GM12872 (cell line): ENCODE measurements around the gene KCNJ15.

Experiments
- CTCF ChIP-seq: IDR thresholded peaks from 3 replicates; pipeline ENCODE4 v1.5.1; 2011; ENCODE audit warnings: low read depth, mild to moderate bottlenecking, low read length, moderate library complexity; ENCODE audit not compliant: insufficient read depth

The KCNJ15 gene

GRCh38 chr21:38314558-38314957, 57.8 kb downstream of the KCNJ15 start:
- TF ChIP-seq CTCF: no peak

- TF ChIP-seq CTCF: no peak
Observed at GRCh38 chr21:38315122-38315521, 58.3 kb downstream of the KCNJ15 start.

- TF ChIP-seq CTCF: no peak
Observed at GRCh38 chr21:38319781-38320180, 63.0 kb downstream of the KCNJ15 start.

GRCh38 chr21:38321568-38321967, 64.8 kb downstream of the KCNJ15 start:
- no peak for TF ChIP-seq CTCF

- TF ChIP-seq CTCF: no peak
Observed at GRCh38 chr21:38322311-38322950, 65.6 kb downstream of the KCNJ15 start.

- TF ChIP-seq CTCF: no peak
Observed at GRCh38 chr21:38323721-38324531, 67.1 kb downstream of the KCNJ15 start.

- TF ChIP-seq CTCF: no peak
Observed at GRCh38 chr21:38325216-38325615, 68.4 kb downstream of the KCNJ15 start.
